Epithelial cell of proximal tubule (primary cell): ENCODE data around the gene NR3C2. TPM values are rescaled to one million over a fixed set of nuclear protein-coding genes. Genes with fewer than 3 reads are reported as not detected.

Source experiments
- DNase-seq: peaks from one replicate; pipeline ENCODE4 v3.0.0-alpha.2; 2011; ENCODE audit warnings: low read depth
- H3K4me3 ChIP-seq: 2 replicates; pipeline ENCODE4 v1.5.1; 2011; ENCODE audit warnings: low read depth, mild to moderate bottlenecking, low read length
- CTCF ChIP-seq: conservative IDR thresholded peaks from 2 replicates; pipeline ENCODE4 v1.5.1; 2012; ENCODE audit warnings: low read depth, mild to moderate bottlenecking, low read length
- total RNA-seq: library from RNA; depleted of rRNA; stranded (reverse); fragments of >200 nt; gene quantifications from 2 replicates; pipeline ENCODE4 v1.2.3, GENCODE V29; 2015

Gene NR3C2
- total RNA-seq, 1 donor from 2014 or later, result 0.98 TPM

DNA sequence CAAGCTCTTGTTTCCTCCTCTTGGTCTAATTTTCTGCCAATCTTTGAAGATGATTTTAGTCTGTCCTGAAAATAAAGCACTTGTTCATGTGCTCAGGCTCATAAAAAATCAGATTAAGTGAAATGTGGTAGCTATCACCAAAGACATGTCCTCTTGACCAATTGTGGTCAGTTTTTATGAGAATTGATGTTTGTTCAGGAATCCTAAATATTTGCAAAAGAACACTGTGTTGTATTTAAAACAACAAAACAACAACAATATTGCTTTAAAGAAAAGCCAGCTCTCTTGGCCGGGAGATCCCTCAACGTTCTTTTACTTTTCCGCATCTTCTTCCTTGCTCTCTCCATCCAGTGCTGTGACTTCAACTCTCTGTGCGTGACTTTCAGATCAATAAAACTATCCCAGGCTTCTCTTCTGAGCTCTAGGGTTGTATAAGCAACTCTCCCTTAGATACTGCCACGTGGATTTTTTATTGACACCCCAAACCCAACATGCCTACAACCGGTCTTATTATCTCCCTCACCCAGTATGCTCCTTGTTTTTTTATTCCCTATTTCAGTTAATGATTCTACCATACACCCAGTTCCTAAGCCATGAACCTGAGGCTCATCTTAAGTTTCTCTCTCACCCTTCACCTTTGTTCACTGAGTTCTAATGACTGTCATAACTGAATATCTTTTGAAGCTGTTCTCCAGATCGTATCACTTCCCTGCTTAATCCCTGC, 400.4 kb downstream of the NR3C2 start:
- no peak for DNase-seq
- no peak for TF ChIP-seq CTCF
- H3K4me3 ChIP-seq, result no peak overlapping the region

- no peak for DNase-seq
- H3K4me3 ChIP-seq, result no peak overlapping the region
- TF ChIP-seq CTCF, result no peak
Measured at GRCh38 chr4:148034813-148035212, 407.4 kb downstream of the NR3C2 start.

- DNase-seq, result no peak
- no peak for TF ChIP-seq CTCF
- H3K4me3 ChIP-seq, result no peak overlapping the region
Measured at GRCh38 chr4:148030193-148030873, 411.9 kb downstream of the NR3C2 start.

DNA sequence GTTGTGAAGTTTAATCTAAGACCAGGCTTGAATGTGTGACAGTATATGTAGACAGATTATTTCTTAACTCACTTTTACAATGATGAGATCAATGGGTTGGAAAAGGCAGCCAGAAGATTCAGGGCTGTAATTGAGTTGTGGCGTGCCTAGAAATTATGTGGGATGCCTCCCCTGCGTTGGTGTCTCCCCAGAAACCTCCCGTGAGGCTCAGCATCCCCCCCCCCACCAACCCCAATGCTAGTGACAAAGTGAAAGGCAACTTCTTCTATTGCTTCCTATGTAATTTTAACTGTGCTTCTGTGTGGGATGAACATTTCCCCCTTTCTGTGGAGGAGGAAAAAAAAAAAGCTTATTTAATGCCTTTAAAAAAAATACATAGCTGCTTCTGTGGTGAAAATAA, 412.4 kb downstream of the NR3C2 start:
- DNase-seq, result no peak
- H3K4me3 ChIP-seq, result no peak overlapping the region
- no peak for TF ChIP-seq CTCF
